Measurements from ENCODE around the gene FAM135A. TPM values are rescaled to one million over a fixed set of nuclear protein-coding genes. Genes with fewer than 3 reads are reported as not detected.

The FAM135A gene
- total RNA-seq, 1 experiment from 2014 or later = 11.2 TPM

DNA sequence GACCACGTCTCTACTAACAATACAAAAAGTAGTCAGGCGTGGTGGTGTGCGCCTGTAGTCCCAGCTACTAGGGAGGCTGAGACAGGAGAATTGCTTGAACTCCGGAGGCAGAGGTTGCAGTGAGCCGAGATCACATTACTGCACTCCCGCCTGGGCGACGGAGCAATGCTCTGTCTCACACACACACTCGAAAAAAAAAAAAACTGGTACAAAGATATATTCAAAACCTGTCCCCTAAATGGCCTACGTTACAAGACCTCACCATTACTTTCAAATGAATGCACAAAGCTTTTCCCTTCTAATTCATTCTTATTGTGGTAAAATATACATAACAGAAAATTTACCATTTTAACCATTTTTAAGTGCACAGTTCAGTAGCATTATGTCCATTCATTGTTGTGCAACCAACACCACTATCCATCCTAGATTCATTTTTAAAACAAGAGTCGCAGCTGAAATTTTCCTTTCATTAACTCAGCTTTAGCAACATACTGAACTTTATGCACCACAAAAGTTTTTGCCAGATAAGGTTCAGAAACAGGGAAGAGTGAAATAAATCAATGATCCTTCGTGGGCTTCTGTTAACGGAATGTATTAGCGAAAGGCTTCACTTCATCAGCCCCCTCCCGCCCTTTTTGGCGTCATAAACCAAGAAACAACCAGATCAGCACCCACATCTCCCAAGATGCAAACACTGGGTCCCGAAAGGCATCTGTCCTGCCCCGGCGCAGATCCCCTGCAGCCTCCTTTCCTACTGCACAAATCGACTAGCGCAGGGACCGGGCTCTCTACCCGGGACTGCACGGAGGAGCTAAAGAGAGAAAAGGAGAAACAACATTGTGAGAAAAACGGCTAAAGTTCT lies 825 bp upstream of the FAM135A start:
- no peaks in the 10 kb centered on the region for H3K36me3 ChIP-seq (ENCODE audit: insufficient read depth, low read length, poor library complexity, severe bottlenecking)
- TF ChIP-seq, protein P1, sequence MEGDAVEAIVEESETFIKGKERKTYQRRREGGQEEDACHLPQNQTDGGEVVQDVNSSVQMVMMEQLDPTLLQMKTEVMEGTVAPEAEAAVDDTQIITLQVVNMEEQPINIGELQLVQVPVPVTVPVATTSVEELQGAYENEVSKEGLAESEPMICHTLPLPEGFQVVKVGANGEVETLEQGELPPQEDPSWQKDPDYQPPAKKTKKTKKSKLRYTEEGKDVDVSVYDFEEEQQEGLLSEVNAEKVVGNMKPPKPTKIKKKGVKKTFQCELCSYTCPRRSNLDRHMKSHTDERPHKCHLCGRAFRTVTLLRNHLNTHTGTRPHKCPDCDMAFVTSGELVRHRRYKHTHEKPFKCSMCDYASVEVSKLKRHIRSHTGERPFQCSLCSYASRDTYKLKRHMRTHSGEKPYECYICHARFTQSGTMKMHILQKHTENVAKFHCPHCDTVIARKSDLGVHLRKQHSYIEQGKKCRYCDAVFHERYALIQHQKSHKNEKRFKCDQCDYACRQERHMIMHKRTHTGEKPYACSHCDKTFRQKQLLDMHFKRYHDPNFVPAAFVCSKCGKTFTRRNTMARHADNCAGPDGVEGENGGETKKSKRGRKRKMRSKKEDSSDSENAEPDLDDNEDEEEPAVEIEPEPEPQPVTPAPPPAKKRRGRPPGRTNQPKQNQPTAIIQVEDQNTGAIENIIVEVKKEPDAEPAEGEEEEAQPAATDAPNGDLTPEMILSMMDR (conservative IDR thresholded peaks at IDR 0.05; ENCODE audit: low read depth, low read length) = no peak
- TF ChIP-seq EZH2 (IDR thresholded peaks at IDR 0.05; ENCODE audit: borderline replicate concordance, low read depth, low read length, poor library complexity, severe bottlenecking) = no peak
- intact Hi-C loops (cut with micrococcal nuclease; ENCODE audit: unreplicated experiment) = no loop called here
- ChIA-PET CTCF (interaction anchor here (1.1 to 1.4 kb wide), 2 partner anchors 42 to 44 kb away, joined by 3 to 4 read pairs; no protein-coding TSS in a partner anchor), POLR2A (ENCODE audit: low non-redundant PET) (interaction anchor here (0.6 to 0.7 kb wide), 4 partner anchors 67 to 899 kb away, joined by 3 to 8 read pairs (median 4); no protein-coding TSS in a partner anchor)
- H3K27ac ChIP-seq (ENCODE audit: low read depth, low read length, poor library complexity, severe bottlenecking) = peak overlapping the region; percentile 76
- peak overlapping the region; percentile 65 for H3K4me3 ChIP-seq (ENCODE audit: low read depth, low read length, poor library complexity, severe bottlenecking)
- no peak for DNase-seq (ENCODE audit: low spot score)
- peaks cover 5% of the 10 kb centered on the region for H3K4me1 ChIP-seq (ENCODE audit: insufficient read depth, low read length, poor library complexity, severe bottlenecking)
- peaks cover 6% of the 10 kb centered on the region for H3K27me3 ChIP-seq (replicated peaks; ENCODE audit: insufficient read depth, low read depth, low read length, poor library complexity)
- H3K9me3 ChIP-seq (ENCODE audit: low read depth, low read length, poor library complexity, severe bottlenecking) = no peaks in the 10 kb centered on the region
- BruUV-seq (replicated peaks) = TSS peak; percentile 97

DNA sequence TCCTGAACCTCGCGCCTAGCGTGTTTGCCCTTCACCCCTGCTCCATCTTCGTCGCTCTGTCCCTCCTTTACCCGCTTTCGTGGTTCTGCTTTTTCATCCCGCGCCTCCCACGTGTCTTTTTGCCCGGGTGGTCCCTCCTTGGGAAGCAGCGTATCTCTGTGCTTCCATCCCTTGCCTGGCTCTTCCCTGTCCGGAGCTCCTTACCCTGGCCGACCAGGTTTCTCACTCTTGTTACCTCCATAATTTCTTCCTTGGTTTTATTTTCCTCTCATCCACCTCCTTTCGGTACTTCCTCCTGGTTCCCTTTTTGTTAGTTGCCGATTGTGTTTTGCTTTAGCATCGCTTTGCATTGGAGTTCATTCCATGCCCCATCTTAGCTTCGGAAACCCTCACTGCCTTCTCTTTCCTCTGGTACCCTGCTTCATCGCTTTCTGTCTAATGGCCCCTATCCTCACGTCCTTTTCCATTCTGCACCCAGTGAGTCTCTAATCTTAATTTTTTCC lies 735 bp downstream of the FAM135A start:
- no peaks in the 10 kb centered on the region for H3K9me3 ChIP-seq (ENCODE audit: low read depth, low read length, poor library complexity, severe bottlenecking)
- H3K4me3 ChIP-seq (ENCODE audit: low read depth, low read length, poor library complexity, severe bottlenecking) = peak overlapping the region; percentile 65
- TF ChIP-seq EZH2 (IDR thresholded peaks at IDR 0.05; ENCODE audit: borderline replicate concordance, low read depth, low read length, poor library complexity, severe bottlenecking) = no peak
- TF ChIP-seq, protein P1 (conservative IDR thresholded peaks at IDR 0.05; ENCODE audit: low read depth, low read length) = no peak
- CTCF ChIA-PET = interaction anchor here (1.1 to 1.4 kb wide), 2 partner anchors 44 to 45 kb away, joined by 3 to 4 read pairs; no protein-coding TSS in a partner anchor
- intact Hi-C loops (cut with micrococcal nuclease; ENCODE audit: unreplicated experiment) = no loop called here
- POLR2A ChIA-PET (ENCODE audit: low non-redundant PET) = interaction anchor here (0.5 to 0.7 kb wide), 2 partner anchors 34 to 284 kb away, joined by 3 to 8 read pairs; no protein-coding TSS in a partner anchor
- peak overlapping the region; percentile 76 for H3K27ac ChIP-seq (ENCODE audit: low read depth, low read length, poor library complexity, severe bottlenecking)
- peaks cover 5% of the 10 kb centered on the region for H3K4me1 ChIP-seq (ENCODE audit: insufficient read depth, low read length, poor library complexity, severe bottlenecking)
- no peaks in the 10 kb centered on the region for H3K36me3 ChIP-seq (ENCODE audit: insufficient read depth, low read length, poor library complexity, severe bottlenecking)
- H3K27me3 ChIP-seq (replicated peaks; ENCODE audit: insufficient read depth, low read depth, low read length, poor library complexity) = no peaks in the 10 kb centered on the region
- DNase-seq (ENCODE audit: low spot score) = peak; percentile 47
- BruUV-seq (replicated peaks) = no TSS peak

DNA sequence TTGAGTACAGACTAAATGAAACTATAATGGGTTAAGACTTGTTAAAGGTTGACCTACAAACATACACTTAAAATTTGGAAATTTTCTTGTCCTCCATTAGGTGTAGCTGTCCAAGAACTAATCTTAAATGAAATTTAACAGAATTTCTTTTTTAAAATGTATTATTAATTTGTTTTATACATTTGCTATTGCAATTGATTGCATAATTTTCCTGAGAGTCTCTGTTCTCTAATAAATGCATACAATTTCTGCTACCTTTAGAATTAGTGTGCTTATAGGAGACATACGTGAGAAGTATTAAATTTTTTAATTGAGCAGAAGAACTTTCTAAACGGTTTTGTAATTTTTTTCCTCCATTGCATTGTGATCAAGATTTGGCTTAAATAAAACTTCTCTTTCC lies 1.5 kb downstream of the FAM135A start:
- no peak for DNase-seq (ENCODE audit: low spot score)
- POLR2A ChIA-PET (ENCODE audit: low non-redundant PET) = no interaction called here
- BruUV-seq (replicated peaks) = TSS peak; percentile 53
- Histone ChIP-seq H3K9me3 (ENCODE audit: low read depth, low read length, poor library complexity, severe bottlenecking) (no peaks in the 10 kb centered on the region), H3K36me3 (ENCODE audit: insufficient read depth, low read length, poor library complexity, severe bottlenecking) (no peaks in the 10 kb centered on the region), H3K27me3 (replicated peaks; ENCODE audit: insufficient read depth, low read depth, low read length, poor library complexity) (no peaks in the 10 kb centered on the region), H3K4me3 (ENCODE audit: low read depth, low read length, poor library complexity, severe bottlenecking) (peak overlapping the region; percentile 65), H3K27ac (ENCODE audit: low read depth, low read length, poor library complexity, severe bottlenecking) (no peak overlapping the region), H3K4me1 (ENCODE audit: insufficient read depth, low read length, poor library complexity, severe bottlenecking) (peaks cover 5% of the 10 kb centered on the region)
- intact Hi-C loops (cut with micrococcal nuclease; ENCODE audit: unreplicated experiment) = no loop called here
- TF ChIP-seq, protein P1 (conservative IDR thresholded peaks at IDR 0.05; ENCODE audit: low read depth, low read length) = no peak
- no peak for TF ChIP-seq EZH2 (IDR thresholded peaks at IDR 0.05; ENCODE audit: borderline replicate concordance, low read depth, low read length, poor library complexity, severe bottlenecking)
- CTCF ChIA-PET = no interaction called here
